ACC112 (cell line): Measurements from ENCODE around the gene ACADS.

Experiments used
- H2AFZ ChIP-seq: fragments of 200-600 bp; sonication (generic); one replicate; pipeline ENCODE4 v1.6.0; 2017; ENCODE audit warnings: antibody characterized with exemption, low read length; ENCODE audit not compliant: unreplicated experiment
- H3K27ac ChIP-seq: fragments of 200-600 bp; sonication (generic); 2 replicates; pipeline ENCODE4 v1.5.1; 2014; ENCODE audit warnings: low read depth, mild to moderate bottlenecking, antibody characterized with exemption, low read length, moderate library complexity
- H3K27me3 ChIP-seq: fragments of 200-600 bp; sonication (generic); 2 replicates; pipeline ENCODE4 v1.6.1; 2014; ENCODE audit warnings: mild to moderate bottlenecking, antibody characterized with exemption, low read length, moderate library complexity, mixed read lengths; ENCODE audit not compliant: insufficient read depth
- H3K36me3 ChIP-seq: fragments of 200-600 bp; sonication (generic); 2 replicates; pipeline ENCODE4 v1.6.1; 2016; ENCODE audit warnings: mild to moderate bottlenecking, antibody characterized with exemption, low read length, moderate library complexity, mixed read lengths; ENCODE audit not compliant: insufficient read depth
- H3K4me1 ChIP-seq: fragments of 200-600 bp; sonication (generic); one replicate; pipeline ENCODE4 v1.6.1; 2016; ENCODE audit warnings: low read length, mixed read lengths; ENCODE audit not compliant: insufficient read depth, unreplicated experiment, control insufficient read depth
- H3K4me3 ChIP-seq: fragments of 200-600 bp; sonication (generic); 2 replicates; pipeline ENCODE4 v1.5.1; 2014; ENCODE audit warnings: mild to moderate bottlenecking, low read depth, low read length
- H3K79me2 ChIP-seq: fragments of 200-600 bp; sonication (generic); one replicate; pipeline ENCODE4 v1.6.0; 2016; ENCODE audit warnings: low read length; ENCODE audit not compliant: control insufficient read depth, unreplicated experiment, insufficient read depth

The ACADS gene

GRCh38 chr12:120725659-120726509, at the start of gene ACADS:
Gene ACADS (plus strand): TSS chr12:120725826. CDS start chr12:120725886, 60 bp downstream.
- Histone ChIP-seq H3K4me1 (peaks cover 18% of the 10 kb centered on the region), H3K79me2 (no peaks in the 10 kb centered on the region), H3K36me3 (peaks cover 9% of the 10 kb centered on the region; the same call in 1 of the 2 replicates), H3K4me3 (peak within 1 kb of the TSS; percentile 79), H3K27ac (no peak within 1 kb of the TSS), H3K27me3 (no peaks in the 10 kb centered on the region), H2AFZ (peak within 1 kb of the TSS; percentile 57)

GRCh38 chr12:120677765-120678473, 47.7 kb upstream of the ACADS start:
- H2AFZ ChIP-seq, result no peak overlapping the region
- H3K79me2 ChIP-seq, result no peaks in the 10 kb centered on the region
- no peaks in the 10 kb centered on the region for H3K27me3 ChIP-seq
- H3K36me3 ChIP-seq, result no peaks in the 10 kb centered on the region
- no peak overlapping the region for H3K4me3 ChIP-seq
- H3K4me1 ChIP-seq, result peaks cover 13% of the 10 kb centered on the region
- H3K27ac ChIP-seq, result peak overlapping the region; percentile 7; the same call in 1 of the 2 replicates

- Histone ChIP-seq H3K27me3 (no peaks in the 10 kb centered on the region), H3K4me1 (peaks cover 13% of the 10 kb centered on the region), H3K27ac (peak overlapping the region; percentile 7; the same call in 1 of the 2 replicates), H3K36me3 (no peaks in the 10 kb centered on the region), H2AFZ (no peak overlapping the region), H3K79me2 (no peaks in the 10 kb centered on the region), H3K4me3 (no peak overlapping the region)
Observed at GRCh38 chr12:120678572-120678971, 47.1 kb upstream of the ACADS start.

GRCh38 chr12:120680165-120680738, 45.4 kb upstream of the ACADS start:
- Histone ChIP-seq H3K79me2 (no peaks in the 10 kb centered on the region), H3K4me1 (peaks cover 22% of the 10 kb centered on the region), H3K27ac (no peak overlapping the region), H3K36me3 (no peaks in the 10 kb centered on the region), H2AFZ (no peak overlapping the region), H3K27me3 (no peaks in the 10 kb centered on the region), H3K4me3 (no peak overlapping the region)

- peak overlapping the region; percentile 84 for H3K27ac ChIP-seq
- H3K79me2 ChIP-seq, result peaks cover 25% of the 10 kb centered on the region
- no peak overlapping the region for H3K4me3 ChIP-seq
- H3K27me3 ChIP-seq, result no peaks in the 10 kb centered on the region
- peaks cover 25% of the 10 kb centered on the region for H3K4me1 ChIP-seq
- H2AFZ ChIP-seq, result peak overlapping the region; percentile 21
- no peaks in the 10 kb centered on the region for H3K36me3 ChIP-seq
Observed at GRCh38 chr12:120684523-120684932, 41.1 kb upstream of the ACADS start.

- peak overlapping the region; percentile 81; the same call in 1 of the 2 replicates for H3K4me3 ChIP-seq
- peaks cover 27% of the 10 kb centered on the region for H3K4me1 ChIP-seq
- H3K36me3 ChIP-seq, result no peaks in the 10 kb centered on the region
- H3K27ac ChIP-seq, result peak overlapping the region; percentile 94; the same call in 1 of the 2 replicates
- H3K79me2 ChIP-seq, result peaks cover 34% of the 10 kb centered on the region
- H2AFZ ChIP-seq, result no peak overlapping the region
- H3K27me3 ChIP-seq, result no peaks in the 10 kb centered on the region
Observed at GRCh38 chr12:120685522-120685921, 40.1 kb upstream of the ACADS start.

GRCh38 chr12:120686151-120686689, 39.4 kb upstream of the ACADS start:
- Histone ChIP-seq H3K4me3 (peak overlapping the region; percentile 81), H3K4me1 (peaks cover 27% of the 10 kb centered on the region), H3K79me2 (peaks cover 41% of the 10 kb centered on the region), H3K27me3 (no peaks in the 10 kb centered on the region), H3K27ac (peak overlapping the region; percentile 94), H3K36me3 (no peaks in the 10 kb centered on the region), H2AFZ (peak overlapping the region; percentile 76)

GRCh38 chr12:120686690-120687577, 38.7 kb upstream of the ACADS start, which contains the start of gene MLEC:
Gene MLEC (plus strand): TSS chr12:120687149. CDS start chr12:120687297, 148 bp downstream.
- peak within 1 kb of the TSS; percentile 94 for H3K27ac ChIP-seq
- H3K36me3 ChIP-seq, result no peaks in the 10 kb centered on the region
- H3K27me3 ChIP-seq, result no peaks in the 10 kb centered on the region
- H3K4me3 ChIP-seq, result peak within 1 kb of the TSS; percentile 81
- H2AFZ ChIP-seq, result peak within 1 kb of the TSS; percentile 76
- H3K4me1 ChIP-seq, result peaks cover 27% of the 10 kb centered on the region
- H3K79me2 ChIP-seq, result peaks cover 46% of the 10 kb centered on the region

GRCh38 chr12:120687578-120688289, 37.9 kb upstream of the ACADS start:
- Histone ChIP-seq H3K36me3 (no peaks in the 10 kb centered on the region), H3K79me2 (peaks cover 54% of the 10 kb centered on the region), H3K27me3 (no peaks in the 10 kb centered on the region), H3K4me3 (peak overlapping the region; percentile 81), H2AFZ (peak overlapping the region; percentile 75), H3K27ac (peak overlapping the region; percentile 94), H3K4me1 (peaks cover 33% of the 10 kb centered on the region)
